PC-3 (cell line): ENCODE data around the gene ANKS4B.

ENCODE experiments used
- EZH2 ChIP-seq: fragments of 300-600 bp; sonication (generic); IDR thresholded peaks from one replicate; pipeline ENCODE4 v1.6.1; 2017; ENCODE audit warnings: antibody characterized with exemption, mild to moderate bottlenecking, low read length; ENCODE audit not compliant: unreplicated experiment
- EZH2phosphoT487 ChIP-seq: fragments of 300-600 bp; sonication (generic); IDR thresholded peaks from 2 replicates; pipeline ENCODE4 v1.6.1; 2018; ENCODE audit warnings: mild to moderate bottlenecking, antibody characterized with exemption, low read length, borderline replicate concordance
- TF ChIP-seq, protein P1 (sequence below): fragments of 300-600 bp; sonication (generic); conservative IDR thresholded peaks from 2 replicates; pipeline ENCODE4 v1.5.1; 2017; ENCODE audit warnings: antibody characterized with exemption, low read depth, mild to moderate bottlenecking, low read length

DNA sequence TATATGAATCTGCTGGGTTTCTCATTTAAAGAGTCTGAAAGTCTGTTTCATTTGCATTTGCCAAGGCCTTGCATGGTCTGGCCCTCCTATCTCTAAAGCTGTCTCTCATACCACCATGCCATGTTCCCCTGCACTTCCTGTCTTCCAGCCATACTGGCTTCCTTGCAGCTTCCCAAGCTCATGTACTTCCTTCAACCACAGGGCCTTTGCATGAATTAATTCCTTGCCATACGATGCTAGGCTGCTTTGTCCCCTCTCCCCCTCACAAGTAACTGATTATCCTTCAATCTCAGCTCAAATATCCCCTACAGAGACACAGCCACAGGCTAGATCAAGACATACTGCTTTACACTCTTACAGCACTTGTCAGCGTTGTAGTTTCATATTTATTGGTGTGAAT lies 38.8 kb downstream of the ANKS4B start:
- TF ChIP-seq, protein P1, sequence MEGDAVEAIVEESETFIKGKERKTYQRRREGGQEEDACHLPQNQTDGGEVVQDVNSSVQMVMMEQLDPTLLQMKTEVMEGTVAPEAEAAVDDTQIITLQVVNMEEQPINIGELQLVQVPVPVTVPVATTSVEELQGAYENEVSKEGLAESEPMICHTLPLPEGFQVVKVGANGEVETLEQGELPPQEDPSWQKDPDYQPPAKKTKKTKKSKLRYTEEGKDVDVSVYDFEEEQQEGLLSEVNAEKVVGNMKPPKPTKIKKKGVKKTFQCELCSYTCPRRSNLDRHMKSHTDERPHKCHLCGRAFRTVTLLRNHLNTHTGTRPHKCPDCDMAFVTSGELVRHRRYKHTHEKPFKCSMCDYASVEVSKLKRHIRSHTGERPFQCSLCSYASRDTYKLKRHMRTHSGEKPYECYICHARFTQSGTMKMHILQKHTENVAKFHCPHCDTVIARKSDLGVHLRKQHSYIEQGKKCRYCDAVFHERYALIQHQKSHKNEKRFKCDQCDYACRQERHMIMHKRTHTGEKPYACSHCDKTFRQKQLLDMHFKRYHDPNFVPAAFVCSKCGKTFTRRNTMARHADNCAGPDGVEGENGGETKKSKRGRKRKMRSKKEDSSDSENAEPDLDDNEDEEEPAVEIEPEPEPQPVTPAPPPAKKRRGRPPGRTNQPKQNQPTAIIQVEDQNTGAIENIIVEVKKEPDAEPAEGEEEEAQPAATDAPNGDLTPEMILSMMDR, result no peak
- TF ChIP-seq EZH2, result no peak
- TF ChIP-seq EZH2phosphoT487, result no peak
